Iris pigment epithelial cell (primary cell): ENCODE measurements around the gene ENOX2.

ENCODE experiments used
- DNase-seq: peaks from one replicate; pipeline ENCODE4 v3.0.0-alpha.2; 2011; ENCODE audit warnings: low read depth

Gene ENOX2

GRCh38 chrX:130885508-130885907 is 17.5 kb downstream of the ENOX2 start:
- no peak for DNase-seq

GRCh38 chrX:130884627-130885026 is 18.4 kb downstream of the ENOX2 start:
- no peak for DNase-seq

GRCh38 chrX:130879869-130880268 is 23.1 kb downstream of the ENOX2 start:
- no peak for DNase-seq

GRCh38 chrX:130878350-130879341 is 24.4 kb downstream of the ENOX2 start:
- peak; percentile 87 for DNase-seq

GRCh38 chrX:130877892-130878341 is 25.1 kb downstream of the ENOX2 start:
- DNase-seq: no peak

GRCh38 chrX:130876226-130876625 is 26.8 kb downstream of the ENOX2 start:
- no peak for DNase-seq

- DNase-seq: peak; percentile 46
Measured at GRCh38 chrX:130874751-130875150, 28.3 kb downstream of the ENOX2 start.

GRCh38 chrX:130869239-130869638 is 33.8 kb downstream of the ENOX2 start:
- DNase-seq: no peak

- no peak for DNase-seq
Measured at GRCh38 chrX:130861462-130861861, 41.5 kb downstream of the ENOX2 start.

GRCh38 chrX:130857207-130857606 is 45.8 kb downstream of the ENOX2 start:
- no peak for DNase-seq

- DNase-seq: no peak
Measured at GRCh38 chrX:130851569-130851968, 51.4 kb downstream of the ENOX2 start.

GRCh38 chrX:130848763-130849162 is 54.2 kb downstream of the ENOX2 start:
- no peak for DNase-seq

- no peak for DNase-seq
Measured at GRCh38 chrX:130846746-130847145, 56.3 kb downstream of the ENOX2 start.

GRCh38 chrX:130841776-130842175 is 61.2 kb downstream of the ENOX2 start:
- DNase-seq: no peak

- DNase-seq: no peak
Measured at GRCh38 chrX:130840345-130840744, 62.7 kb downstream of the ENOX2 start.

- DNase-seq: peak; percentile 29
Measured at GRCh38 chrX:130836447-130836846, 66.6 kb downstream of the ENOX2 start.

- DNase-seq: no peak
Measured at GRCh38 chrX:130834830-130835229, 68.2 kb downstream of the ENOX2 start.

GRCh38 chrX:130834149-130834548 is 68.9 kb downstream of the ENOX2 start:
- DNase-seq: no peak

GRCh38 chrX:130831347-130831722 is 71.7 kb downstream of the ENOX2 start:
- DNase-seq: no peak

GRCh38 chrX:130830599-130831346 is 72.2 kb downstream of the ENOX2 start:
- DNase-seq: no peak

- no peak for DNase-seq
Measured at GRCh38 chrX:130829526-130830515, 73.2 kb downstream of the ENOX2 start.

GRCh38 chrX:130828641-130829040 is 74.4 kb downstream of the ENOX2 start:
- no peak for DNase-seq
